Effector CD4-positive, alpha-beta T cell (primary cell): ENCODE data around the gene ENOX2.

Source experiments
- DNase-seq: peaks from one replicate; pipeline ENCODE4 v3.0.0-alpha.2; 2020

The ENOX2 gene

DNA sequence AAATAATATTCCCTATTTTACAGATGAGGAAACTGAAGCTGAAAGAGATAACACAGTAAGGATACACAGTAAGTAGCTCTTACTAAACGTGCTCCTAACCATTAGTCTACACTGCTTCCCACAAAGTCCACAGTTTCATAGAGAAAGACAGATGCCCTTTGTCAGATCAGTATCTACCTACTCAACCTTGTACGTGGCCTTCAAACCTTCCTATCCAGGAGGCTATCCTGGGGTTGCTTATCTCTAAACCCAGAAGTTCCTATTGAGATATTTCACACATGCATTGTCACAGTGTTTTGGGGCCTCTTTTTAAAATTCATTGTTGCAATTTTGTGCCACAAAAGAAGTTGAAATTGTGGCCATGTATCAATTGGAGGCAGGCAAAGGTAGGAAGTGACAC, 208.0 kb downstream of the ENOX2 start:
- DNase-seq, result no peak

DNA sequence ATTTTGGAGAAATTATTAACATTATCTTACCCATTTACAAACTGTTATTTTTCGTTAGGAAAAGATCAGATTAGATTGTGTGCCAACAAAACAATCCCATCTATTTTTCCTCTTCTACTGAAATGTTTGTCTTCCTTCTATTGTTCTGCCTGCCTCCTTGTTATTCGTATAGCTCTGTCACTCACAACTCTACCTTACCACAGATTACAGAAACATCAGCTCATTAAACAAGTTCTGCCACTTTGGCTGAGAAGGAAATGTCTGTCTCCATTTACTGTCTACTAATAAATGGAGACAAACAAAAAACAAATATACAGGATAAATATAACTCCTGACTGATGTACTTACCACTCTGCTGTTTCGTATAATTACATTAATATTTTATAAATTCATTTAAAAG, 211.4 kb downstream of the ENOX2 start:
- DNase-seq, result no peak

DNA sequence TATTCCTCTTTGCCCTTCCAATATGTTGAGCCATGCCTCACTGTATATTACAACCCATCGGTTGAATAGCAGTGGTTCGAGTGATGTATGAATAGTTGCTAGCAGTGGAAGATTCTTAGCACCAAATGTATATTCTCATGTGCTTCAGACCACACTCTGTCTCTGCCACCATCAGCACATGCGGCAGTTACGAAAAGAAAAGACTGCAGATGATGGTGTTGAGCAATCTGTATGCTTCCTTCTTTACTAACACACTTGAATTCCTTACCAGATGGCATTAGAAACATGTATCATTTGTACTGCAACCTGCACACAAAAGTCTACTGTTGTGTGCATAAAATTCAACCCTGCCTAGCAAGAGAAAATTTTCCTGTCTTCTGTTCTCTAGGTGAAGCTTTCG, 214.6 kb downstream of the ENOX2 start:
- DNase-seq, result no peak

DNA sequence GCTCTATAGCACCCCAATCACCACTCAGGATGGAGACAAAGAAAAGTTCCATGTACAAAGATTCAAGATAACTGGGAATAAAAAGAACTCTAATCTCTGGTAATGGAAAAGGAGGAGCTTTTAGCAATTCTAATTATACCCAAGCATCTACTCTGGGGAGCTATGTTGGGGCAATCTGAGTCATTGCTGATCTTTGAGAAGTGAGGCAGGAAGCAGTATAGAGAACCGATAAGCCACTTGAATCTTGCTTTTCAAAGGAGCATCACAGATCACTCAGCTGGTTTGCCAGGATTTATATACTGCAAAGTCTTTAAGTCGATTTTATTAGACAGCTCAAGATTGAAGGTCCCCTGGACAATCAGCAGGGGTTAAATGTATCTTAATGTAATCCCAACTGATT, 220.0 kb downstream of the ENOX2 start:
- no peak for DNase-seq

DNA sequence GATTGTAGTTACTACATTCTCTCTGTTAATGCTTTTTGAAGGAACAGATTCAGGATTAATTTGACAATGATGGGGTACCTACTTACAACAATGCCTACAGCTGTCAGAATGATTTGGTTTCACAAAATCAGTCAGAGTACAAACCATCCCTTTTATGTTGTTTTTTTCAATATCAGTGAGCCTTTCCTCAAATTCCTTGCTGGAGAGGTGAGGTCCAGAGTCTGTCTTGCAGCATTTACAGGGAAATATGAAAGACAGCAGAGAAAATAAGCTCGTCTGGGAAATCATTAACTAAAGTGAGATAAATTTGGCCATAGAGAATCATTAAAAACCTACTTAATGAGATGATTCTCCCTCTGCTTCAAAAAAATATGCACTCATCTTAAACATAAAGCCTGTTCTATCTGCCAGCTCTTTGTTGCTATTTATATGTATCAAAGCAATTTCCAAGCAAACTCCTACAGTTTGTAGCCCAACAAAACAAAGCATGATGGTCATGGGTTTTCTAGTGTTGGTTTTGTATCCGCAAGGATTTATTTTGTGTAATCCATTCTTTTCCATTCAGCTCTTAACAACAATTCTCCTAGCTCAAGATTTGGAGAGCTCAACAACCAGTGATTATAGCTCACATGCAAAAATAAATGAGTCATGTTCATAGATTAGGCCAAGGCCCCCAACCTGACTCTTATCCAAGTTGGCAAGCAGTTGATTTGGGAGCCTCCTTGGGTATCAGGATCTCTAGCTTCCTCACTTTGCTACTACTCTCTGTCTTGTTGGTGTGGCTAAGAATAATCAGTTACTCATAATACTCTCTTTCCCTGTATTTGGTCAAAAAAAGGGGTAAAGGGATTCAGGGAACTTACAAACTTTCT, 222.6 kb downstream of the ENOX2 start:
- no peak for DNase-seq

DNA sequence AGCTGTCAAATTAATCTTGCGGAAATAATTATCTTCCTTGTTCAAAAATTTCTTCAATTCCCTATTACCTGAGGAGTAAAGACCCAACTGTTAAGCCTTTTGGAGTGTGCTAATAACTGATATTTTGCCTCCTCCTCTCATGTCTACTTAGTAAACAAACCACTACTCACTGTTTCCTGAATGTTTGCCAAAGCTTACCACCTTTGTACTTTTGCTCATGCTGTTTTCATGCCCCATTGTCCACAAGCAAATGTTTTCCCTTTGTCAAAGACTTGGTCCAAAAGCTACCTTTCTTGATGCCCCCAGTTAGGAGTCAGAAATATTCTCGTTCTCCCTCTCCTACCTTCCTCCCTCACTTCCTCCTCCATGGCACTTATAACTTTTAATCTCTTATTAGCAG, 226.1 kb downstream of the ENOX2 start:
- no peak for DNase-seq

DNA sequence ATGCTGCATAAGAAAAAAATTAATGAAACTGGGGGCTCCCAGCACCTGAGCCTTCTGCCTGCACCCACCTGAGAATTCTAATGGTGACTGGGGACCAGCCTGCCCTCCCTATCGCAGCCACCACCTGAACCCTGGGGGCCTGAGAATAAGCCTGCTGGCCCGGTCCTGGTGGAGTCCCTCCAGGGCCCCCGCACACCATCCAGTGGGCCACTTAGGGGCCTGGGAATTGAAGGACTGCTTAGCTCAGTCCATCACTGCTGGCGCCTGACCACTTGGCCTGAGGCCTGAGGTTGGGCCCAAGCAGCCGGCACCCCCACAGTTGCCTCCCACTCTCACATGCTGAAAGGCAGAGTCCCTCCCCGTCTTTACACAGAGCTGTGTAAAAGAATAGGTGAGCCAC, 230.8 kb downstream of the ENOX2 start:
- DNase-seq, result no peak

DNA sequence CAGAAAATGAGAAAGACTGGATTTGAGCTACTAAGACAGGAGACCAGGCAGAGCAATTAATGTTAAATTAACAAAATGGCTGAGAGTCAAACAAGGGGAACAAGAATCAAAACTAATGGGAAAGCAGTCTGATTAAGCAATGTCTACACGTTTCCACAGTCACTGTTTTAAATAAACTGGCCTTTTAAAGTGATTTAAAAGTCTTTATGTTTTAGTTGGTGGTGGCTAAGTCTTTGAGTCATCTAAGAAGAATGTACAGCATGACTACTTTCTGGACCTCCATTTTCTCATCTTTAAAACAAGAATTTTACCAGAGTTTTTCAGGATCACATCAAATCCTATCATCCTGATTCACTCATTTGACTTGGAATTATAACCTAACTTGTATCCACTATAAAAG, 233.8 kb downstream of the ENOX2 start:
- DNase-seq, result no peak

DNA sequence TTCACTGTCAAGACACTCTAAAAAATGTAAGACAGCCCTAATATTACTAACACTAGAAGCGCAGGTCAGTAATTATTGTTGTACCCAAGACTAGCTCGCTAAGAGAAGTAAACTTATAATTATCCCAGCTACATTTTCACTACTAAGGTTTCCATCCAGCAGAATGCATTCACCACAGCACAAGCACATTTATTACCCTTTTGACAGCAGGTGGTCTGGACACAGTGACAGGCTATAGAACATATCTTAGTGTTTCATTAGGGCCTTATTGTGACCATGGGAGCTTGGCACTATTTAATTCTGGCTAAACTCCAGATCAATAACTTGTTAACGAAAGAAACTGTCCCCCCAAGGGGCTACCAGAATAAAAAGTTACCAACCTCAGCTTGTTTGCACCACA, 237.7 kb downstream of the ENOX2 start:
- DNase-seq, result no peak

DNA sequence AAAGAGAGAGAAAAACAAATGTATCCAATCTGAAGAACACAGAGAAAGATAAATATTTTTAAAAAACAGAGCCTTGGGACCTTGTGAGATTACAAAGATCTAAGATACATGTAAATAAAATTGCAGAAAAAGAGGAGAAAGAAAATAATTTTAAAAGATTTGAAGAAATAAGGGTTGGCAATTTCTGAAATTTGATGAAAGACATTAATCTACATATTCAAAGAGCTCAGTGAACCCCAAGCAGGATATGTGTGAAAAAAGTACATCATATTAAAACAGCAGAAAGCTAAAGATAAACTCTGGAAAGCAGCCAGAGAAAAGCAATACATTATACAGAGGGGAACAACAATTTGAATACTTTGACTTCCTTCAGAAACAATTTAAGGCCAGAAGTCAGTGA, 244.7 kb downstream of the ENOX2 start:
- no peak for DNase-seq

DNA sequence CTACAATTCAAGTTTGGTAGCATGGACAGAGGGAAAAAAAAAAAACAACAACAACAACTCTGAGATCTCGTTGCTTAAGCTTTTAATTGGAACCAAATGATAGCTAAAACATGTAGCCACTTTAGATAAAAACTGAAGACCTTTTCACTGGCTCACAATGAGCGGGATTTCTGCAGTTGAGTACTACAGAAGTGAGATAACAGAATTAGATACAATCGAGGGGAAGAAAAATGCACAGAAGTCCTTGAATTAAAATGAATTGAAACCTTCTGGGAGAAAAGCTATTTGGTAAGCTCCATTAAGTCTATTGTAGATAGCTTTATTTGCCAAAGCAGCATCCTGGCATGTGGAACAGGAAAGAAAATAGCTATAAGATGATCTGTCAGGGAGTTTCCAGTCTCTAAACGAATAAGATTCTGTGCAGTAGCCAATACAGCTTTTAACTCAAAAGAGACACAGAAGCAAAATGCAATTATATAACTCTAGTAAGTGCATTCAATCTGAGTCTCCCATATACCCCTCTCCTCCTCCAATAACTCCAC, 248.5 kb downstream of the ENOX2 start:
- no peak for DNase-seq

DNA sequence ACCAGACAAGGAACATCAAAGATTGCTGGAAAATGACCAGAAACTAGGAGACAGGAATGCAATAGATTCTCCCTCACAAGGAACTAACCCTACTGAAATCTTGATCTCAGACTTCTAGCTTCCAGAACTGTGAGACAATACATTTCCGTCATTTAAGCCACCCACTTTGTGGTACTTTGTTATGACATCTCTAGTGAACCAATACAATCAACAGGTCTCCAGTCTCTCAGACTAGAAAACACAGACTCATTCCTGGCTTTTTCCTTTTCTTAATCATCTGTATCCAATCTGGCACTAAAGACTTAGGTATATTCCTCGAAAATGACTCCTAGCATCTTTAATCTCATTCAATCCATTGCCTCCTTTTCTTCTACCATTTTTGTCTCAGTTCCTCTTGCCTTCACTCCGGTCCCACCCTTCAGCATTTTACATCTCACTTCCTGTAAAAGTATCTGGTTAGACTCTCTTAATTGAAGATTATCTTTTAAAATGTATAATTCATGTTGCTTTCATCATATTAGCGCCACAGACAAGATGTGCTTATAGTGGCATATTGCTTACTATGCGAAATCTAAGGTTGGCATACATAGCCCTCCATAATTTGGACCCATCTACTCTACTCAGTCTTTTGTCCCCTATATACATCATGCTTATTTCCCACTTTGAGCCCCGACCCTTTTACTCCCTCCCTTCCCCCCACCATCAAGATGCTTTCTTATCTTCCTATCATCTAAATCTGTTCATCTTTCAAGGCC, 250.0 kb downstream of the ENOX2 start:
- no peak for DNase-seq

DNA sequence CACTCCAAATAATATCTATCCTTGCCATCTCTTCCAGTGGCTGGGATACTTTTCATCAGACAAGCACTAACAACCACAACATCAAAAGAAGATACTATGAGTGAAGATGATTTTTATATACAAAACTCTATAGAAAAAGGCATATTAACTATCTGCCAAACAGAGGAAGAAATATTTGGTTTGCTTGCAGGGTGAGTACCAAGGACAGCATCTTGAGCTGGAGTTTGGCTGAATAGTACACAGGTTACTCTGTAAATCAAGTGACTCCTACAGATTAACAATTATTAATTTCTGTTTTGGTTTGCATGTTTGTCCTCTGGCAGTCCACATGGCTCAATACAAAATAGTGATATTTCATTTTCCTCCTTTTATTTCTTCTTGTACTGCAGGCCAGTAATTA, 253.3 kb downstream of the ENOX2 start:
- no peak for DNase-seq

DNA sequence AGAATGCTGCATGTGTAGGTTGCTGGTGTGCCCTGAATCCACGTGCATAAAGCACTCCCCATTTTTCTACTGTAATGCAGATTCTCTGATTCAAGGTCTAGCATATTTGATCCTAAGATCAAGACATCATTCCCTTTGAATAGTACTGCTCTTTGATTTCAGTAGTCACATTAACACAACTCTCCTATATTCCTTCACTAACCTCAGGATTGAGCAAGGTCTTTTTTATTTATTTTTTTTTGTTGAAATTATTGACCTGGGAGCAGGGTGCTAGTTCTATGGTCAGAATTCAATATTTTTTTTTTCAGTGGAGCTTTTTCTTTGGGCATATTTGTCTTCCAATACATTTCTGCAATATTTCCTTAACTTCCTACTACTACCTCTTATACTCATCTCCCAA, 255.5 kb downstream of the ENOX2 start:
- no peak for DNase-seq

DNA sequence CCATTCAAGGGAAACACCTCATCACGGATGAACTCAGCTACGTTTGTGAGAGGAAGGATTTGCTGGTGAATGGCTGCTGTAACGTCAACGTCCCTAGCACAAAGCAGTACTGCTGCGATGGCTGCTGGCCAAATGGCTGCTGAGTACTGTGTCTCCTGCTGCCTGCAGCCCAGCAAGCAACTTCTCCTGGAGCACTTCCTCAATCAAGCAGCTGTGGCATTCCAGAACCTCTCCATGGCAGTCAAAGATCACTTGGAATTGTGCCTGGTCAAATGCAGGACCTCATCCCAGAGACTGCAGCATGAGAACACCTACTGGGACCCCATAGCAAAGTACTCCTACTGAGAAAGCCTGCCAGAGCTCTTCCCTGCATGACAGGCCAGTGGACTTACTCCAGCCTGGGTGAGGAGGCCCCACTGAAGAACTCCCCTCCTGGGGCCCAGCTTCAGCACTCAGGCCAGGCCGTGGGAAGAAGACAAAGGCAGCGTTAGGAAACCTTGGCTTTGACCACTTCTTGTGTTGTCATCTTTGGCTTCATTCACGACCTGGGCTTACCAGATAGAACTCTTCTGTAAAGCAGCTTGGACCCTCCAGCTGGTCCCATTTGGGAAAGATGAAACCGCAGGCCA, 256.9 kb downstream of the ENOX2 start:
- no peak for DNase-seq

DNA sequence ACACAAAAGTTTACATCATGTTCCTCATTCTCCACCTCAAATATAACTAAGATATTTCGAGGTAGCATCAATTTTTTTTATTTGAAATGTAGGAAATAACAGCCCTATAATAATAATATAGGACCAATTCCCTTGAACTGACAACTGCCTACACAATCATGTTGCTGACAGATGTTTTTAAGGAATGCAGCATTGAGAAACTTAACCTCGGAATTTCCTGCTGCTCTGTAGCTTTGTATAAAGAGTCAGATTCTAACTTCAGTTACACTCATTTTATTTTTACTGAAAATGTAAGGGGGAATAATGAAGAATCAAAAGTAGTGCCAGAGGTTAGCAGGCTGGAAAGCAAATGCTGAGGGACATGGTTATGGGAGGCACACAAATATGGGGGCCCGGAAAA, 265.4 kb downstream of the ENOX2 start:
- DNase-seq, result no peak

DNA sequence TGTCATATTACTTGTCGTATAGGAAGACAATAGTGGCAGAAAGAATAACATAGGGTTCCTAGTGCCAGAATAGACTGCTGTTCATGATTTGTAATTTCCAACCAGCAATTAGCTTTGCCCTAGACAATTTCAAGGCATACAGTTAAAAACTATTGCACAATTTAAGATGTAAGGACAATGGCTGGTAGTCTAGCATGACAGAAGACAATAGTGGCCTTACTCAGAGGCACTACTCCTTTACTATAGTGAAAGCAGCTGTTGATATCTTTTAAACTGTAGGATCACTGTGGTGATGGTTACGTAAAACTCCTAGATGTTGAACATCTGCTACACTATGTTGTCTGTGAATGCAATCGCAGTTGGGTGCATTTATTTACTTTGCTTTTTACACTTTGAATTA, 266.7 kb downstream of the ENOX2 start:
- DNase-seq, result no peak

DNA sequence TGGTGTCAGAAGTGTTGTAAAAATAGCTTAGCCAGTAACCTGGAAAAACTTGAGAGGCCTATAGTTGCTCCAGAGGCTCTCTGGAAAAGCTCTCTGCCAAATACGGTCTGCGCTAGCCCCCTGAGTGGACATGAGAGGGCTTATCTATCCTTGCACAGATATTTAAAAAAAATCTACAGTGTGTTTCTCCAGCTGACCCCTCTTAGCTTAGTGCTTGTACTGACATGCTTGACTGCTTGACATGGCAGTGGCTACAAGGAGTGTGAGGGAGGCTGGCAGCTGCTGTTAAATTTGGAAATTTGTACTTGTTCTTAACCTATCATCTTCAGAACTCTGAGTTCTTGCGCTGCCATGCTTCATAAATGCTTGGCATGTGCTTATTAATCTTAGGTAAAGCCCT, 272.0 kb downstream of the ENOX2 start:
- no peak for DNase-seq

DNA sequence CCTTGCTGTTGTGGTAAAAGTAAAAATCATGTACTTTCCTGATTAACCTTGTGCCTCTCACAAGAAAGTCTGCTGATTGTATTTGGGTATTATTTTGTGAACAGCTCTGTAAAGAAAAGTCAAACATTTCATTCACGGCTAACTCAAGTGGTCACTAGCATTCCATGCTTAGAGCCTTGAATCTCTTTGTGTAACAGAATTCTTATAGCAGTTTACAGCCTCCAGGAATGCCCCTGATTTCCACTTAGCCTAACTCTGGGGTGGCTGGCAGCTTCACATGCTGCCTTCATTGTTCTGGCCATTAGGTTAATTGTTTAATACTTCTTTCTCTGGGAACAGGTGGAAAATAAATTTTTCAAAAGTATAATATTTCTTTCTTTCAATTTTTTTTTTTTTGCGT, 274.5 kb downstream of the ENOX2 start:
- no peak for DNase-seq

DNA sequence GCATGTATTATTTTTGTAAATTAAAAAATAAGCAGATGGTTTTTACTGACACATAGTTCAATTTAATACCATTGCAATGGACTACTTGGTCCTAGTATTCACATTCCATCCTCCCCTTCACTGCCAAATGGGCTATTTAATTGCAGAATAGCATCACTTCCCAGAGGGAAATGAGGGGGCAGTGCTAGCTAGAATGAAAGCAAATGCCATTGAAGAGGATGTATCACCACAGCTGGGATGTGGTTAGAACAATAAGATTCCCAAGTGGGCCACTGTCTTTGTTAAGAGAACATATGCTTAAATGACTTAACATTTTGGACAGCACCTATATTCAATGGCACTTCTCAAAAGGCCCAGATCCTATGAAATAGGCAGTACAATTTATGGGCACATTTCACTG, 276.5 kb downstream of the ENOX2 start:
- no peak for DNase-seq

DNA sequence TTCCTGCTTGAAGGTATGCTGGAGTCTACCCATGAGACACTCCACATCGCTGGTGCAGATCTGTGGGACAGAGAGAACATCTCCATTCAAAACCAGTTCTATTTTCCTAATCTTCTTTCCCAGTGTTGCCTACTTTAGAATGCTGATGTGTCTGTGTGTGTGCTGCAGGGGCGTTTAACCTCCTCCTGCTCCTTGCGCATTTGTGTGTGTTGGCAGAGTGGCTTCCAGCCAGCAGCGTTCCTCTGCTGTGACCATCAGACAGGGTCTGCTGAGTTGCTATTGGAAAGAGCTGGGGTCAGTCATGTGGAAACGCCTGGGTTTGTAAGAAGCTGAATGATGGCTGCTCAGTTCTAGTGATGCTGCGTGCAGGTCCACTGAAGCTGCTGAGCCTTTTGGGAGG, 277.6 kb downstream of the ENOX2 start:
- DNase-seq, result no peak

DNA sequence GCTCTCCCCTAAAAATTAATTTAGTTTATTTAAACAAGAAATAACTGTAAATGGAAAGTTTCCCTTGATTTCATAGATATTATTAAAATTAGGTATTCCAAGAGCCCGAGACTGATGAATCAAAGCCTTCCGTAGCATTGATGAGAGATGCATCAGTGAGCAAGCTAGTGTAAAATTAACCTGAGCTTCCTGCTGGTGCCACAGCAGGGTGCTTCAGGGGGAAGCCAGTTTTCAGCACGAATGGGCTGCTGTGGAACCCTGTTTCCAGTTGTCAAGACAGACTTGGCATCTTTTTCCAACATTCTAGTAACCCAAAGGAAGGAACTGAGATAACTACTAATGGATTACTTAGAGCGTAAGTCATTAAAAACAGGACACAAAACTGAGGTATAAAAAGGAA, 279.5 kb downstream of the ENOX2 start:
- no peak for DNase-seq

DNA sequence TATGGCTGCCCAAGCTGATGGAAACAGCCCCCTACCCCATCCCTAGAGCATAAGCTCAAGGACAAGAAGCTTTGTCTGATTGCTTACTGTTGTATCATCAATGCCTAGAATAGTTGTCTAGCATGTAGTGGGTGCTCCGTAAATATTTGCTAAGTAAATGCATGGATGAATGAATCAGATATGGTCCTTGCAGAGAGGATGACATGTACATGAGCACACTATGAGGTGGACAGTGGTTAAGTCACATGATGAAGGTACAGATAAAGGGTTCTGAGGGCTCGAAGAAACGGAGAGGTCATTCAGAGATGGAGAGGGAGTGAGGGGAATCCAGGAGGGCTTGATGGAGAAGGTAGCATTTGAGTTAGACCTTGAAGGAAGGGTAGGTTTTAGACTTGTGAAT, 287.1 kb downstream of the ENOX2 start:
- no peak for DNase-seq

DNA sequence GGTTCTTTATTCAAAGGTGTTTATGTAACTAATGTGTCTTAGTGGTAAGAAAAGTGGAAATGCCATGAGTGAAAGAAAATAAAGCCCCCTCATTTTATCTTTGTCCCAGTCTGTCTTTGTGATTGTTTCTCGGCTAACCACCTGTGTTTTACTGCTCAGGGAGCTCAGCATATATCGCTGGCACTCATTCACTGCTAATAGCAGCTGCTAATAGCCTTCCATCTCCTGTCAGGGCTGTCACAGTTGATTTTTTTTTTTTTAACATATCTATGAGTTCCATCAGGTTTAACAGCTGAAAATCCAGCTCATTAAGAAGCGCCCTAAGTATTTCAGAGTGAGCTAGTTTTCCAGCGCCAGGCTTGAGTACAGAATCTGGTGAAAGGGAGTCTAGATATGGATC, 295.6 kb downstream of the ENOX2 start:
- DNase-seq, result no peak
